ENCODE measurements around the gene DCP2.

DNA sequence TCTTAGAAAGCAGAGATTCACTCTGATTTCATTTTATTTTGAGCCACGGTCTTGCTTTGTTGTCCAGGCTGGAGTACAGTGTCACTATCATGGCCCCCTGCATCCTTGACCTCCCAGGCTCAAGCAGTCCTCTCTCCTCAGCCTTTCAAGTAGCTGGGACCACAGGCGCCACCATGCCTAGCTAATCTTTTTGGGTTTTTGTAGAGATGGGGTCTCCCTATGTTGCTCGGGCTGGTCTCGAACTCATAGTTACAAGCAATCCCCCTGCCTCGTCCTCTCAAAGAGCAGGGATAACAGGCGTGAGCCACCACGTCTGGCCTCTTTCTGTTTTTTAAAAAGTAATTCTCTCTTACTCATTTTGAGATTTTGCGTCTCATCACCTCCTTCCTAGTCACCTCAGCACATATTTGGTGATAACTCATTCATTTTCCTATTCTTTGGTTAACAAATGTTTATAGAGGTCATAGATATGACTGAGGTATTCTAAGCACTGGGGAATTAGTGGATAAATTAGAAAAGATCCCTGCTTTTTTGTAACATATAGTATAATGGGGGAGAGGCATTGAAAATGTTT lies 10.8 kb upstream of the DCP2 start:
- no peak for TF ChIP-seq FOXJ3 (CRISPR knock-in tag; IDR thresholded peaks at IDR 0.05; ENCODE audit: borderline replicate concordance)
- no peak for TF ChIP-seq MAX (CRISPR knock-in tag; IDR thresholded peaks at IDR 0.05)
- TF ChIP-seq, protein P1, sequence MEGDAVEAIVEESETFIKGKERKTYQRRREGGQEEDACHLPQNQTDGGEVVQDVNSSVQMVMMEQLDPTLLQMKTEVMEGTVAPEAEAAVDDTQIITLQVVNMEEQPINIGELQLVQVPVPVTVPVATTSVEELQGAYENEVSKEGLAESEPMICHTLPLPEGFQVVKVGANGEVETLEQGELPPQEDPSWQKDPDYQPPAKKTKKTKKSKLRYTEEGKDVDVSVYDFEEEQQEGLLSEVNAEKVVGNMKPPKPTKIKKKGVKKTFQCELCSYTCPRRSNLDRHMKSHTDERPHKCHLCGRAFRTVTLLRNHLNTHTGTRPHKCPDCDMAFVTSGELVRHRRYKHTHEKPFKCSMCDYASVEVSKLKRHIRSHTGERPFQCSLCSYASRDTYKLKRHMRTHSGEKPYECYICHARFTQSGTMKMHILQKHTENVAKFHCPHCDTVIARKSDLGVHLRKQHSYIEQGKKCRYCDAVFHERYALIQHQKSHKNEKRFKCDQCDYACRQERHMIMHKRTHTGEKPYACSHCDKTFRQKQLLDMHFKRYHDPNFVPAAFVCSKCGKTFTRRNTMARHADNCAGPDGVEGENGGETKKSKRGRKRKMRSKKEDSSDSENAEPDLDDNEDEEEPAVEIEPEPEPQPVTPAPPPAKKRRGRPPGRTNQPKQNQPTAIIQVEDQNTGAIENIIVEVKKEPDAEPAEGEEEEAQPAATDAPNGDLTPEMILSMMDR (IDR thresholded peaks at IDR 0.05), result no peak
- no peak for TF ChIP-seq ZNF121 (CRISPR knock-in tag; IDR thresholded peaks at IDR 0.05)
- no peak for TF ChIP-seq RELA (CRISPR knock-in tag; IDR thresholded peaks at IDR 0.05; ENCODE audit: borderline replicate concordance)
- no peak for TF ChIP-seq ZSCAN18 (CRISPR knock-in tag; IDR thresholded peaks at IDR 0.05)
- TF ChIP-seq NR1H2 (CRISPR knock-in tag; IDR thresholded peaks at IDR 0.05), result no peak

All from WTC11 (cell line).